Neuronal stem cell (in vitro differentiated cells): ENCODE results near the gene DESI1.

ENCODE experiments used
- DNase-seq: peaks from one replicate; pipeline ENCODE4 v3.0.0-alpha.2; 2013; ENCODE audit warnings: low spot score
- H2AFZ ChIP-seq: one replicate; pipeline ENCODE4 v1.6.1; 2013; ENCODE audit warnings: mild to moderate bottlenecking, low read length, inconsistent platforms
- H2AK5ac ChIP-seq: 2 replicates; pipeline ENCODE4 v1.6.1; 2013; ENCODE audit warnings: low read depth, mild to moderate bottlenecking, inconsistent platforms, low read length, moderate library complexity, mixed read lengths
- H2BK120ac ChIP-seq: 2 replicates; pipeline ENCODE4 v1.6.1; 2013; ENCODE audit warnings: low read depth, mild to moderate bottlenecking, inconsistent platforms, low read length, moderate library complexity, mixed read lengths
- H2BK12ac ChIP-seq: one replicate; pipeline ENCODE4 v1.6.1; 2013; ENCODE audit warnings: low read length, inconsistent platforms
- H2BK15ac ChIP-seq: 2 replicates; pipeline ENCODE4 v1.6.1; 2013; ENCODE audit warnings: mild to moderate bottlenecking, low read length, inconsistent platforms, mixed read lengths
- H2BK5ac ChIP-seq: one replicate; pipeline ENCODE4 v1.6.1; 2013; ENCODE audit warnings: inconsistent platforms, mild to moderate bottlenecking, low read length, moderate library complexity
- H3K14ac ChIP-seq: one replicate; pipeline ENCODE4 v1.6.1; 2013; ENCODE audit warnings: low read length, inconsistent platforms
- H3K18ac ChIP-seq: 2 replicates; pipeline ENCODE4 v1.6.1; 2013; ENCODE audit warnings: low read length, inconsistent platforms
- H3K23ac ChIP-seq: 2 replicates; pipeline ENCODE4 v1.6.1; 2013; ENCODE audit warnings: low read depth, mild to moderate bottlenecking, mixed read lengths, low read length, inconsistent platforms; ENCODE audit not compliant: poor library complexity
- H3K27ac ChIP-seq: replicated peaks from 3 replicates; pipeline ENCODE4 v1.5.1; 2013; ENCODE audit warnings: low read length, inconsistent platforms
- H3K27me3 ChIP-seq, 3 experiments: 2 replicates each; pipeline ENCODE4 v1.6.1; 2013; ENCODE audit warnings: low read length in 3 of 3, mild to moderate bottlenecking in 2 of 3, inconsistent platforms in 1 of 3, low read depth in 1 of 3, mixed read lengths in 1 of 3, moderate library complexity in 1 of 3; ENCODE audit not compliant: control insufficient read depth in 3 of 3, insufficient read depth in 3 of 3
- H3K36me3 ChIP-seq, 2 donors: replicated peaks in 1 of 2; 2 replicates each; pipeline ENCODE4 v1.6.1; 2013; ENCODE audit warnings: low read length in 2 of 2; ENCODE audit not compliant: control insufficient read depth in 2 of 2, insufficient read depth in 2 of 2
- H3K4ac ChIP-seq: 2 replicates; pipeline ENCODE4 v1.6.1; 2013; ENCODE audit warnings: inconsistent platforms, mild to moderate bottlenecking, low read length, moderate library complexity
- H3K4me1 ChIP-seq, 2 donors: 1 replicate in 1 of 2; 2 replicates in 1 of 2; pipeline ENCODE4 v1.6.1; 2013; ENCODE audit warnings: low read length in 2 of 2, low read depth in 1 of 2; ENCODE audit not compliant: control insufficient read depth in 2 of 2, insufficient read depth in 1 of 2
- H3K4me2 ChIP-seq: one replicate; pipeline ENCODE4 v1.6.1; 2013; ENCODE audit warnings: mild to moderate bottlenecking, low read length, inconsistent platforms; ENCODE audit not compliant: insufficient read depth, poor library complexity, severe bottlenecking
- H3K4me3 ChIP-seq, 2 donors: 2 replicates each; pipeline ENCODE4 v1.5.1; 2013; ENCODE audit warnings: low read length in 2 of 2, mild to moderate bottlenecking in 2 of 2, inconsistent platforms in 1 of 2, moderate library complexity in 1 of 2
- H3K79me1 ChIP-seq: one replicate; pipeline ENCODE4 v1.6.1; 2013; ENCODE audit warnings: low read depth, mild to moderate bottlenecking, inconsistent platforms, low read length, moderate library complexity
- H3K9ac ChIP-seq: one replicate; pipeline ENCODE4 v1.6.1; 2013; ENCODE audit warnings: mild to moderate bottlenecking, low read depth, low read length, inconsistent platforms; ENCODE audit not compliant: poor library complexity
- H3K9me3 ChIP-seq, 2 donors: replicated peaks in 1 of 2; 2 replicates each; pipeline versions ENCODE3 to v1.6.1; 2013; ENCODE audit warnings: low read length in 2 of 2, mild to moderate bottlenecking in 2 of 2, inconsistent platforms in 1 of 2, low read depth in 1 of 2, mixed read lengths in 1 of 2, moderate library complexity in 1 of 2; ENCODE audit not compliant: control insufficient read depth in 2 of 2, insufficient read depth in 1 of 2
- H4K8ac ChIP-seq: one replicate; pipeline ENCODE4 v1.6.1; 2013; ENCODE audit warnings: low read depth, mild to moderate bottlenecking, inconsistent platforms, low read length, moderate library complexity
- H4K91ac ChIP-seq: one replicate; pipeline ENCODE4 v1.6.1; 2013; ENCODE audit warnings: low read length, low read depth, mild to moderate bottlenecking, inconsistent platforms; ENCODE audit not compliant: poor library complexity
- WGBS, 2 donors: extraction: QIAGEN DNeasy Blood & Tissue Kit; methylation state at CpG; one replicate each; pipeline ENCODE4 v1.1.7; 2013; ENCODE audit warnings: missing lambda C conversion rate in 2 of 2, mixed read lengths in 1 of 2; ENCODE audit not compliant: insufficient read length in 2 of 2, insufficient replicate concordance in 1 of 2; ENCODE audit errors: extremely low coverage in 2 of 2; 5-methylcytosine and 5-hydroxymethylcytosine counted together

The DESI1 gene

GRCh38 chr22:41585898-41586297 lies 34.9 kb downstream of the DESI1 start:
- Histone ChIP-seq H2BK15ac (no peak overlapping the region), H3K27ac (no peak overlapping the region), H3K14ac (no peak overlapping the region), H3K4me3 (no peak overlapping the region), H3K23ac (no peak overlapping the region), H3K27me3 (no peaks in the 10 kb centered on the region), H4K91ac (no peak overlapping the region), H3K9ac (no peak overlapping the region), H3K36me3 (peaks cover 0 to 15% of the 10 kb centered on the region in 2 donors), H3K79me1 (no peaks in the 10 kb centered on the region), H2AK5ac (no peak overlapping the region), H3K4me2 (no peak overlapping the region), H2BK5ac (no peak overlapping the region), H3K4me1 (peaks cover 6% of the 10 kb centered on the region in 2 donors), H3K4ac (no peak overlapping the region), H3K18ac (no peak overlapping the region), H3K9me3 (no peaks in the 10 kb centered on the region), H2BK12ac (no peak overlapping the region), H2BK120ac (no peak overlapping the region), H4K8ac (no peak overlapping the region), H2AFZ (no peak overlapping the region)
- WGBS, 2 donors, result no CpG with 5 or more reads among the region's 7 CpGs
- no peak for DNase-seq

- H3K79me1 ChIP-seq, result no peaks in the 10 kb centered on the region
- no peaks in the 10 kb centered on the region for H3K27me3 ChIP-seq
- H4K91ac ChIP-seq, result no peak overlapping the region
- H2BK120ac ChIP-seq, result no peak overlapping the region
- no peak overlapping the region for H3K23ac ChIP-seq
- no peak overlapping the region for H3K18ac ChIP-seq
- H3K9me3 ChIP-seq, result no peaks in the 10 kb centered on the region
- H3K27ac ChIP-seq, result no peak overlapping the region
- no peak overlapping the region for H4K8ac ChIP-seq
- no peak overlapping the region for H3K4me2 ChIP-seq
- DNase-seq, result no peak
- H2BK5ac ChIP-seq, result no peak overlapping the region
- no CpG with 5 or more reads among the region's 6 CpGs for WGBS, 2 donors
- H3K14ac ChIP-seq, result no peak overlapping the region
- peaks cover 2 to 18% of the 10 kb centered on the region in 2 donors for H3K36me3 ChIP-seq
- H2AFZ ChIP-seq, result no peak overlapping the region
- H3K4ac ChIP-seq, result no peak overlapping the region
- H2AK5ac ChIP-seq, result no peak overlapping the region
- peak overlapping the region in 1 of 2 donors; percentile 32 for H3K4me3 ChIP-seq
- H2BK15ac ChIP-seq, result no peak overlapping the region
- peaks cover 6% of the 10 kb centered on the region in 2 donors for H3K4me1 ChIP-seq
- no peak overlapping the region for H2BK12ac ChIP-seq
- no peak overlapping the region for H3K9ac ChIP-seq
Measured at GRCh38 chr22:41584881-41585280, 36.0 kb downstream of the DESI1 start.

- no peaks in the 10 kb centered on the region for H3K4me1 ChIP-seq
- no peak overlapping the region for H4K8ac ChIP-seq
- H2AK5ac ChIP-seq, result no peak overlapping the region
- H3K27ac ChIP-seq, result no peak overlapping the region
- H3K27me3 ChIP-seq, result no peaks in the 10 kb centered on the region
- H3K4me2 ChIP-seq, result no peak overlapping the region
- H3K4ac ChIP-seq, result no peak overlapping the region
- no peak overlapping the region for H3K9ac ChIP-seq
- peak overlapping the region in 1 of 2 donors; percentile 8 for H3K4me3 ChIP-seq
- H2AFZ ChIP-seq, result no peak overlapping the region
- no peak overlapping the region for H3K18ac ChIP-seq
- peaks cover 2 to 22% of the 10 kb centered on the region in 2 donors for H3K36me3 ChIP-seq
- no peak for DNase-seq
- H2BK15ac ChIP-seq, result no peak overlapping the region
- no peaks in the 10 kb centered on the region for H3K79me1 ChIP-seq
- no peak overlapping the region for H4K91ac ChIP-seq
- H2BK5ac ChIP-seq, result no peak overlapping the region
- no peak overlapping the region for H2BK120ac ChIP-seq
- H2BK12ac ChIP-seq, result no peak overlapping the region
- H3K9me3 ChIP-seq, result no peaks in the 10 kb centered on the region
- WGBS, 2 donors, result no CpG with 5 or more reads among the region's 8 CpGs
- H3K14ac ChIP-seq, result no peak overlapping the region
- H3K23ac ChIP-seq, result no peak overlapping the region
Measured at GRCh38 chr22:41582694-41583093, 38.1 kb downstream of the DESI1 start.

GRCh38 chr22:41579997-41580355 lies 40.9 kb downstream of the DESI1 start:
- Histone ChIP-seq H3K23ac (no peak overlapping the region), H4K8ac (no peak overlapping the region), H4K91ac (no peak overlapping the region), H3K27ac (no peak overlapping the region), H3K4me1 (no peaks in the 10 kb centered on the region), H2AFZ (no peak overlapping the region), H3K4me3 (no peak overlapping the region), H3K18ac (no peak overlapping the region), H3K9ac (no peak overlapping the region), H2BK15ac (no peak overlapping the region), H3K27me3 (no peaks in the 10 kb centered on the region), H3K4ac (no peak overlapping the region), H3K79me1 (peaks cover 2% of the 10 kb centered on the region), H3K14ac (no peak overlapping the region), H3K36me3 (peaks cover 2 to 31% of the 10 kb centered on the region in 2 donors), H2AK5ac (no peak overlapping the region), H2BK12ac (no peak overlapping the region), H3K9me3 (no peaks in the 10 kb centered on the region), H2BK5ac (no peak overlapping the region), H2BK120ac (no peak overlapping the region), H3K4me2 (no peak overlapping the region)
- WGBS, 2 donors, result no CpG with 5 or more reads among the region's 6 CpGs
- no peak for DNase-seq
